ENCODE measurements around the gene BMP6.

DNA sequence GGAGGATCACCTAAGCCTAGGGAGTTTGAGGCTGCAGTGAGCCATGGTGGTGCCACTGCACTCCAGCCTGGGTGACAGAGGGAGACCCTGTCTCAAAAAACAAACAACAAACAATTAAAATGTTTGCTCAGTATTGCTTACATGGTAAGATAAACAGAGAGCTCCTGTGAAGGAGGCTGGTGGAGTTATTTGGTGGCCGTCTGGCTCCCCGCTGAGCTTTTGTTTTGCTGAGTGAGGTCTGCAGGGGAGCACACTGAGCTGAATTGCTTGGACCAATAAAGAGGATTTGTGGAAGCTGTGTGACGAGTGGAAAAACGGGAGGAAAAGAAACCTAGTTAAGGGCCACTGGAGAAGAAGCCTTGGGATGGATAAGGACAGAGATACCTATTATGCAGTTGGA is 41.1 kb upstream of the BMP6 start:
- no peak for TF ChIP-seq CTCF (IDR thresholded peaks at IDR 0.05)
- TF ChIP-seq POLR2A (IDR thresholded peaks at IDR 0.05) = no peak

Data from breast epithelium (tissue), 3 donors.